Measurements from ENCODE around the gene PFDN2.

DNA sequence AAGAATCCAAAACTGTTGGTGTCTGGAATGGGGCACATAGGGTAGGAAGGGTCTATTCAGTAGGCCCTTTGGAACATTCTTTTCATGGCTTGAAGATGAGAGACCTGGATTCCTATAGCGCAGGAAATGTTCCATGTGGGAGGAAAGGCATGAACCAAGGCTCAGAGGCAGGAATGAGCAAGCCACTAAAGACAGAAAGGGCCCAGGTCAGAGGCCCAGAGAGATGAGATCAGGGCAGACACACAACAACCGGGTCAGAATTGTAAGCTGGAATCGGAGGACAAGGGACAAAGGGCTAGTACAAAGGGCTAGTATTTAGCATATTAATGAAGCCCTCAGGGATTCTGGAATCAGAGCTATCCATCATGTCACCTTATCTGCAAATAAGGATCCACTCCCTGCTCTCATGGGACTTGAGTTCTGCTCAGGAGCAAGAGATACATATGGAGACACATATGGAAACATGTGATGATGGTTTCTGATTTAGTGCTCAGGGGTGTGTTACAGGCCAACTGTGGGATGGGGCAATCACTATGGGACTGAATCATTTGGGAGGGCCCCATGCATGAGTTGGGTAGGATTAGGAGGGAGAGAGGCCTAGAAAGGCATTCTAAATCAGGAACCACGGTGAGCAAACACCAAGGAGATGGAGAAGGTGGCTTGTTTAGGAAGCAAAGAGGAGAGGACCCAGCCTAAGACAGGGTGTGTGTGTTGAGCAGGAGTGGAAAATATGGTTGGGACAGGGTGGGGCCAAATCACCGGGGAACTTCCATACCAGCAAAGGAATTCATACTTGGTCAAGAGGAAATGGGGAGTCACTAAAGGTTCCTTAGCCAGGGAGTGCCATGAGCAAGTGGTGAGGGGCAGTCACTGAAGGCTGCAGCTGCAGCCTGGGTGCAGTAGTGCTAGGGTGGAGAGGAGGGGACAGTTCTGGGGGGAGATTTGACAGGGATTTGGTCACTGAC is 37.1 kb downstream of the PFDN2 start:
- TF ChIP-seq, protein P1, sequence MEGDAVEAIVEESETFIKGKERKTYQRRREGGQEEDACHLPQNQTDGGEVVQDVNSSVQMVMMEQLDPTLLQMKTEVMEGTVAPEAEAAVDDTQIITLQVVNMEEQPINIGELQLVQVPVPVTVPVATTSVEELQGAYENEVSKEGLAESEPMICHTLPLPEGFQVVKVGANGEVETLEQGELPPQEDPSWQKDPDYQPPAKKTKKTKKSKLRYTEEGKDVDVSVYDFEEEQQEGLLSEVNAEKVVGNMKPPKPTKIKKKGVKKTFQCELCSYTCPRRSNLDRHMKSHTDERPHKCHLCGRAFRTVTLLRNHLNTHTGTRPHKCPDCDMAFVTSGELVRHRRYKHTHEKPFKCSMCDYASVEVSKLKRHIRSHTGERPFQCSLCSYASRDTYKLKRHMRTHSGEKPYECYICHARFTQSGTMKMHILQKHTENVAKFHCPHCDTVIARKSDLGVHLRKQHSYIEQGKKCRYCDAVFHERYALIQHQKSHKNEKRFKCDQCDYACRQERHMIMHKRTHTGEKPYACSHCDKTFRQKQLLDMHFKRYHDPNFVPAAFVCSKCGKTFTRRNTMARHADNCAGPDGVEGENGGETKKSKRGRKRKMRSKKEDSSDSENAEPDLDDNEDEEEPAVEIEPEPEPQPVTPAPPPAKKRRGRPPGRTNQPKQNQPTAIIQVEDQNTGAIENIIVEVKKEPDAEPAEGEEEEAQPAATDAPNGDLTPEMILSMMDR (IDR thresholded peaks at IDR 0.05; ENCODE audit: low read length), result no peak
- TF ChIP-seq EZH2phosphoT487 (IDR thresholded peaks at IDR 0.05; ENCODE audit: low read length) (no peak), EZH2 (optimal IDR thresholded peaks at IDR 0.05; ENCODE audit: low read depth, low read length) (no peak)

All from MM.1S (cell line).